Keratinocyte (primary cell): Measurements from ENCODE around the gene CDHR3. TPM values are rescaled to one million over a fixed set of nuclear protein-coding genes. Genes with fewer than 3 reads are reported as not detected.

Source experiments
- DNase-seq: peaks from one replicate; pipeline ENCODE4 v3.0.0-alpha.2; 2011; ENCODE audit warnings: low read depth, missing footprints, low spot score
- FAIRE-seq: peaks from 2 replicates; lab custom pipeline; 2011; peaks lifted over from hg19 to GRCh38; lab: Jason Lieb, UNC
- H2AFZ ChIP-seq: 2 replicates; pipeline ENCODE4 v1.6.0; 2012; ENCODE audit warnings: low read length, control low read depth, inconsistent platforms; ENCODE audit not compliant: control insufficient read depth
- H3K27ac ChIP-seq: 2 replicates; pipeline ENCODE4 v1.5.1; 2011; ENCODE audit warnings: low read length; ENCODE audit not compliant: control insufficient read depth, insufficient read depth
- H3K27me3 ChIP-seq: 3 replicates; pipeline ENCODE4 v1.6.0; 2011; ENCODE audit warnings: low read length; ENCODE audit not compliant: control insufficient read depth, insufficient read depth; ENCODE audit errors: extremely low read depth
- H3K36me3 ChIP-seq, 2 experiments: 2 replicates in 1 of 2; 3 replicates in 1 of 2; pipeline ENCODE4 v1.5.1; 2011; ENCODE audit warnings: low read length in 2 of 2, mild to moderate bottlenecking in 1 of 2; ENCODE audit not compliant: control insufficient read depth in 2 of 2, insufficient read depth in 2 of 2; ENCODE audit errors: extremely low read depth in 1 of 2
- H3K4me1 ChIP-seq: 3 replicates; pipeline ENCODE4 v1.5.1; 2011; ENCODE audit warnings: low read length; ENCODE audit not compliant: control insufficient read depth, insufficient read depth; ENCODE audit errors: extremely low read depth
- H3K4me2 ChIP-seq: 3 replicates; pipeline ENCODE4 v1.6.0; 2011; ENCODE audit warnings: low read depth, low read length; ENCODE audit not compliant: control insufficient read depth, insufficient read depth; ENCODE audit errors: extremely low read depth
- H3K4me3 ChIP-seq, 3 experiments: fragments of 200-600 bp in 1 of 3; sonication (generic) in 1 of 3; 2 replicates in 2 of 3; 3 replicates in 1 of 3; pipeline ENCODE4 v1.5.1; 2011 to 2016; ENCODE audit warnings: low read length in 3 of 3, mild to moderate bottlenecking in 3 of 3, control low read depth in 2 of 3, inconsistent platforms in 1 of 3, low read depth in 1 of 3, mixed read lengths in 1 of 3, mixed run types in 1 of 3, moderate library complexity in 1 of 3; ENCODE audit not compliant: control insufficient read depth in 2 of 3, insufficient read depth in 2 of 3; ENCODE audit errors: extremely low read depth in 1 of 3
- H3K79me2 ChIP-seq: 2 replicates; pipeline ENCODE4 v1.6.0; 2012; ENCODE audit warnings: low read length; ENCODE audit not compliant: control insufficient read depth, insufficient read depth
- H3K9ac ChIP-seq: 3 replicates; pipeline ENCODE4 v1.6.0; 2011; ENCODE audit warnings: low read length; ENCODE audit not compliant: control insufficient read depth, insufficient read depth; ENCODE audit errors: extremely low read depth
- H3K9me1 ChIP-seq: 3 replicates; pipeline ENCODE4 v1.6.0; 2011; ENCODE audit warnings: low read length; ENCODE audit not compliant: control insufficient read depth, insufficient read depth; ENCODE audit errors: extremely low read depth
- H3K9me3 ChIP-seq: 2 replicates; pipeline ENCODE4 v1.5.1; 2012; ENCODE audit warnings: low read depth, low read length; ENCODE audit not compliant: control insufficient read depth
- H4K20me1 ChIP-seq: 3 replicates; pipeline ENCODE4 v1.6.0; 2011; ENCODE audit warnings: low read length; ENCODE audit not compliant: control insufficient read depth, insufficient read depth; ENCODE audit errors: extremely low read depth
- CTCF ChIP-seq, 3 experiments: IDR thresholded peaks in 1 of 3; conservative IDR thresholded peaks in 1 of 3; optimal IDR thresholded peaks in 1 of 3; 2 replicates in 2 of 3; 3 replicates in 1 of 3; pipeline versions ENCODE3 to v1.5.1; 2011; ENCODE audit warnings: low read length in 3 of 3, mild to moderate bottlenecking in 3 of 3, moderate library complexity in 2 of 3, control low read depth in 1 of 3, inconsistent platforms in 1 of 3; ENCODE audit not compliant: insufficient read depth in 2 of 3; ENCODE audit errors: extremely low read depth in 1 of 3
- EZH2 ChIP-seq: IDR thresholded peaks from one replicate; pipeline ENCODE4 v1.6.1; 2012; ENCODE audit warnings: inconsistent platforms, mild to moderate bottlenecking, low read length, moderate library complexity
- dilution Hi-C: fragments of 300-500 bp; cut with MboI; formaldehyde crosslinking; loops from one replicate; pipeline ENCODE4 v1.7.0; 2020; ENCODE audit warnings: low sequenced_read_pairs; ENCODE audit not compliant: extremely low pct_ligation_motif_present
- polyA plus RNA-seq, 5 experiments: library from polyadenylated mRNA; depleted of rRNA in 3 of 5; stranded (reverse) in 3 of 5; stranded (forward) in 1 of 5; unstranded in 1 of 5; fragments of >200 nt; gene quantifications; 1 replicate in 1 of 5; 2 replicates in 3 of 5; 3 replicates in 1 of 5; pipeline versions ENCODE4 v1.2.1 to v1.2.3, GENCODE V29; 2011 to 2012; ENCODE audit warnings: missing spikeins in 2 of 5, low read depth in 1 of 5, low replicate concordance in 1 of 5

Gene CDHR3
- polyA plus RNA-seq, 1 donor (not counting 4 experiments of a cell fraction or from before 2014, with no cell fraction given) = 1.2 TPM

- Histone ChIP-seq H3K9ac (no peak overlapping the region), H2AFZ (no peak overlapping the region), H3K4me2 (no peak overlapping the region), H3K9me3 (no peaks in the 10 kb centered on the region), H3K4me3 (no peak overlapping the region), H3K36me3 (no peaks in the 10 kb centered on the region), H3K4me1 (no peaks in the 10 kb centered on the region), H3K27me3 (peaks cover 11% of the 10 kb centered on the region), H3K79me2 (no peaks in the 10 kb centered on the region), H4K20me1 (no peaks in the 10 kb centered on the region), H3K9me1 (no peaks in the 10 kb centered on the region), H3K27ac (no peak overlapping the region)
- DNase-seq = no peak
- TF ChIP-seq EZH2 = no peak
- TF ChIP-seq CTCF (optimal IDR thresholded peaks at IDR 0.05 in 1 of 3, IDR thresholded peaks at IDR 0.05 in 1 of 3, conservative IDR thresholded peaks at IDR 0.05 in 1 of 3; ENCODE audit: extremely low read depth in 1 of 3, insufficient read depth in 2 of 3, low read length in 3 of 3) = no peak
- FAIRE-seq = no peak
- dilution Hi-C loops = no loop called here
Measured at GRCh38 chr7:105971845-105972244, 8.8 kb downstream of the CDHR3 start.

GRCh38 chr7:105972276-105972675 is 9.2 kb downstream of the CDHR3 start:
- Histone ChIP-seq H3K9ac (no peak overlapping the region), H3K9me3 (no peaks in the 10 kb centered on the region), H3K9me1 (no peaks in the 10 kb centered on the region), H3K79me2 (no peaks in the 10 kb centered on the region), H3K4me3 (no peak overlapping the region), H3K36me3 (no peaks in the 10 kb centered on the region), H3K27me3 (peaks cover 11% of the 10 kb centered on the region), H3K4me2 (no peak overlapping the region), H2AFZ (no peak overlapping the region), H3K27ac (no peak overlapping the region), H4K20me1 (no peaks in the 10 kb centered on the region), H3K4me1 (no peaks in the 10 kb centered on the region)
- no peak for TF ChIP-seq EZH2
- no peak for TF ChIP-seq CTCF (optimal IDR thresholded peaks at IDR 0.05 in 1 of 3, IDR thresholded peaks at IDR 0.05 in 1 of 3, conservative IDR thresholded peaks at IDR 0.05 in 1 of 3; ENCODE audit: extremely low read depth in 1 of 3, insufficient read depth in 2 of 3, low read length in 3 of 3)
- DNase-seq = no peak
- dilution Hi-C loops = no loop called here
- FAIRE-seq = no peak
